Central memory CD8-positive, alpha-beta T cell (primary cell): ENCODE data around the gene NABP2.

Experiments
- ATAC-seq: fragments of 150-1000 bp; cut with Tn5 transposase; replicated peaks from 2 replicates; pipeline ENCODE4 v1.10.0; 2022; ENCODE audit warnings: mild to moderate bottlenecking, moderate FRiP score, moderate number of reproducible peaks; ENCODE audit not compliant: poor library complexity, severe bottlenecking; ENCODE audit errors: extremely low read depth
- DNase-seq, 2 donors: peaks; one replicate each; pipeline ENCODE4 v3.0.0; 2021; ENCODE audit warnings: low spot score in 2 of 2
- H3K27ac Mint-ChIP-seq: one replicate; pipeline ENCODE4 v1.8.0; 2022; ENCODE audit warnings: low read depth, mild to moderate bottlenecking, moderate library complexity, mixed read lengths
- H3K27me3 Mint-ChIP-seq: one replicate; pipeline ENCODE4 v1.8.0; 2022; ENCODE audit warnings: mixed read lengths
- H3K36me3 Mint-ChIP-seq: one replicate; pipeline ENCODE4 v1.8.0; 2022; ENCODE audit warnings: mild to moderate bottlenecking, moderate library complexity, mixed read lengths; ENCODE audit not compliant: insufficient read depth
- H3K4me1 Mint-ChIP-seq: one replicate; pipeline ENCODE4 v1.8.0; 2022; ENCODE audit warnings: mixed read lengths
- H3K4me3 Mint-ChIP-seq: one replicate; pipeline ENCODE4 v1.8.0; 2022; ENCODE audit warnings: mild to moderate bottlenecking, moderate library complexity, mixed read lengths
- H3K9me3 Mint-ChIP-seq: one replicate; pipeline ENCODE4 v1.8.0; 2022; ENCODE audit warnings: mixed read lengths

The NABP2 gene

DNA sequence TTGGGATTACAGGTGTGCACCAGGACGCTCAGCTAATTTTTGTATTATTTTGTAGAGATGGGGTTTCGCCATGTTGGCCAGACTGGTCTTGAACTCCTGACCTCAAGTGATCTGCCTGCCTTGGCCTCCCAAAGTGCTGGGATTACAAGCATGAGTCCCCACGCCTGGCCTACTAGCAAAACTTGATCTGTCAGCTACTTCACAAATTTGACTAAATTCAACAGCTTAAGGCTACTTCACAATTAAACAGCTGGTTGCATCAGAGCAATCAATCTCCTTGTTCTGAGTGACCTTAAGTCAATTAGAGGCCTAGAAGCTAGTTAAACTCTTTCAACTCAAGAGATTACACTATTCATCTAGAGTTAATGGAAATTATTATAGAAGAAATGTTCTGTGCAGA is 54.8 kb downstream of the NABP2 start:
- Mint-ChIP-seq H3K4me1 (no peaks in the 10 kb centered on the region), H3K4me3 (no peak overlapping the region), H3K27me3 (no peaks in the 10 kb centered on the region), H3K27ac (no peak overlapping the region), H3K36me3 (peaks cover 88% of the 10 kb centered on the region), H3K9me3 (no peaks in the 10 kb centered on the region)
- DNase-seq (no peak), ATAC-seq (no peak)
